Epithelial cell of prostate (primary cell): ENCODE data around the gene TMEM170A.
A peak's percentile ranks its signal among the peaks of the same experiment; 100 is the strongest.

Experiments
- DNase-seq: peaks from one replicate; pipeline ENCODE4 v3.0.0-alpha.2; 2011; ENCODE audit warnings: low read depth, low spot score
- H3K27ac ChIP-seq: fragments of 450-650 bp; 2 replicates; pipeline ENCODE4 v1.5.1; 2017; ENCODE audit warnings: mild to moderate bottlenecking

Gene TMEM170A

GRCh38 chr16:75415169-75415905 is 49.2 kb downstream of the TMEM170A start:
- DNase-seq: peak; percentile 34
- peak overlapping the region; percentile 10 for H3K27ac ChIP-seq

- H3K27ac ChIP-seq: no peak overlapping the region
- DNase-seq: no peak
These were observed 50.5 kb downstream of the TMEM170A start for GRCh38 chr16:75413951-75414350.

- DNase-seq: no peak
- H3K27ac ChIP-seq: no peak overlapping the region
These were observed 57.5 kb downstream of the TMEM170A start for GRCh38 chr16:75406943-75407342.

- peak overlapping the region; percentile 34 for H3K27ac ChIP-seq
- no peak for DNase-seq
These were observed 61.5 kb downstream of the TMEM170A start for GRCh38 chr16:75402821-75403475.

GRCh38 chr16:75402159-75402820 is 62.2 kb downstream of the TMEM170A start:
- H3K27ac ChIP-seq: peak overlapping the region; percentile 34
- DNase-seq: no peak

- no peak for DNase-seq
- H3K27ac ChIP-seq: peak overlapping the region; percentile 34
These were observed 62.8 kb downstream of the TMEM170A start for GRCh38 chr16:75401691-75402090.

- no peak for DNase-seq
- no peak overlapping the region for H3K27ac ChIP-seq
These were observed 66.2 kb downstream of the TMEM170A start for GRCh38 chr16:75398333-75398732.

GRCh38 chr16:75394941-75395340 is 69.5 kb downstream of the TMEM170A start:
- no peak for DNase-seq
- no peak overlapping the region for H3K27ac ChIP-seq
